ENCODE results near the gene ICA1L. TPM values are rescaled to one million over a fixed set of nuclear protein-coding genes. Genes with fewer than 3 reads are reported as not detected.

ICA1L gene
- total and polyA plus RNA-seq, 2 of the 8 experiments (the other 6 are each of a cell fraction or from before 2014, with no cell fraction given): 1.1 to 3.4 TPM

GRCh38 chr2:202736826-202737225 lies 134.7 kb downstream of the ICA1L start:
- WGBS, 2 experiments (ENCODE audit: extremely low coverage in 1 of 2, insufficient coverage in 1 of 2, insufficient read length in 1 of 2, insufficient replicate concordance in 2 of 2, low coverage in 1 of 2, low lambda C conversion rate in 2 of 2, missing lambda C conversion rate in 1 of 2): 94% methylated on average over 1 of the region's 1 CpG; no CpG with 5 or more reads in 1 of the 2 experiments
- H3K9me3 ChIP-seq (ENCODE audit: insufficient read depth in 2 of 2, low read depth in 1 of 2, low read length in 1 of 2): peaks cover 5 to 8% of the 10 kb centered on the region in 2 experiments; a peak in 3 of 4 replicates

More at GRCh38 chr2:202736826-202737225, 134.7 kb downstream of the ICA1L start:
- Histone ChIP-seq H4K20me1 (replicated peaks in 1 of 2; ENCODE audit: control insufficient read depth in 1 of 2, insufficient read depth in 2 of 2, low read length in 2 of 2) (no peaks in the 10 kb centered on the region), H2BK120ac (replicated peaks; ENCODE audit: low read depth, low read length) (no peak overlapping the region), H3K27ac (ENCODE audit: low read depth, low read length) (no peak overlapping the region), H3K36me3 (ENCODE audit: control insufficient read depth in 2 of 4, insufficient read depth in 4 of 4, low read length in 3 of 4) (peaks cover 0 to 14% (median 4%) of the 10 kb centered on the region in 4 experiments; a peak in 4 of 8 replicates), H4K91ac (replicated peaks; ENCODE audit: insufficient read length, low read length) (no peak overlapping the region), H2BK12ac (ENCODE audit: low read depth, low read length) (no peak overlapping the region), H3K79me2 (ENCODE audit: control insufficient read depth in 1 of 2, insufficient read depth in 2 of 2, low read length in 2 of 2) (no peaks in the 10 kb centered on the region), H3K23me2 (ENCODE audit: low read depth, low read length) (peaks cover 1% of the 10 kb centered on the region; the same call in 1 of the 2 replicates), H3K14ac (ENCODE audit: insufficient read length) (no peak overlapping the region), H3K27me3 (replicated peaks in 1 of 4; ENCODE audit: control insufficient read depth in 3 of 4, extremely low read depth in 1 of 4, insufficient read depth in 3 of 4, low read length in 3 of 4) (no peaks in the 10 kb centered on the region), H3K23ac (ENCODE audit: insufficient read length) (no peak overlapping the region), H3K4me2 (ENCODE audit: insufficient read depth in 1 of 2, low read depth in 2 of 2, low read length in 2 of 2) (no peak overlapping the region), H2BK20ac (ENCODE audit: low read length) (no peak overlapping the region), H2AK5ac (ENCODE audit: low read depth, low read length) (no peak overlapping the region), H2BK15ac (ENCODE audit: low read length) (no peak overlapping the region), H3K9ac (replicated peaks in 1 of 4; ENCODE audit: extremely low read depth in 1 of 4, low read depth in 3 of 4, low read length in 3 of 4) (no peak overlapping the region), H3K4ac (replicated peaks; ENCODE audit: insufficient read length, low read depth, low read length) (no peak overlapping the region), H4K8ac (ENCODE audit: extremely low read depth, insufficient read depth, low read length) (no peak overlapping the region), H3K79me1 (ENCODE audit: low read depth, low read length) (no peaks in the 10 kb centered on the region), H3K18ac (ENCODE audit: extremely low read depth, low read length) (no peak overlapping the region), H3K56ac (replicated peaks; ENCODE audit: insufficient read length, low read depth, low read length) (no peak overlapping the region), H2AFZ (ENCODE audit: low read length) (no peak overlapping the region), H3K4me1 (replicated peaks in 1 of 4; ENCODE audit: control insufficient read depth in 3 of 4, insufficient read depth in 4 of 4, low read length in 3 of 4) (no peaks in the 10 kb centered on the region), H3K4me3 (ENCODE audit: extremely low read depth in 1 of 4, insufficient read depth in 2 of 4, low read depth in 3 of 4, low read length in 4 of 4) (no peak overlapping the region), H4K5ac (ENCODE audit: insufficient read length, low read depth, low read length) (no peak overlapping the region), H2BK5ac (ENCODE audit: low read depth, low read length) (no peak overlapping the region)
- ChIA-PET CTCF (ENCODE audit: partially characterized antibody) (no interaction called here), POLR2A (ENCODE audit: partially characterized antibody) (no interaction called here)
- DNase-seq (ENCODE audit: low read depth in 1 of 2, low spot score in 2 of 2) (no peak), FAIRE-seq (no peak)
- TF ChIP-seq SAP30 (IDR thresholded peaks at IDR 0.05; ENCODE audit: insufficient read depth, insufficient replicate concordance, low read length): no peak
- TF ChIP-seq SIX5 (IDR thresholded peaks at IDR 0.05; ENCODE audit: low read depth, low read length): no peak
- no peak for TF ChIP-seq POLR2A (IDR thresholded peaks at IDR 0.05; ENCODE audit: control extremely low read depth in 1 of 2, low read depth in 2 of 2, low read length in 2 of 2)
- TF ChIP-seq CTBP2 (IDR thresholded peaks at IDR 0.05; ENCODE audit: borderline replicate concordance, insufficient read depth, insufficient read length, low read length): no peak
- TF ChIP-seq SP1 (IDR thresholded peaks at IDR 0.05; ENCODE audit: low read depth, low read length): no peak
- TF ChIP-seq E2F6 (IDR thresholded peaks at IDR 0.05): no peak
- no peak for TF ChIP-seq KDM5A (IDR thresholded peaks at IDR 0.05; ENCODE audit: low read length)
- TF ChIP-seq SP2 (IDR thresholded peaks at IDR 0.05; ENCODE audit: low read length): no peak
- no peak for TF ChIP-seq EP300 (IDR thresholded peaks at IDR 0.05; ENCODE audit: borderline replicate concordance in 1 of 2, low read depth in 2 of 2, low read length in 2 of 2)
- no peak for TF ChIP-seq TAF1 (IDR thresholded peaks at IDR 0.05; ENCODE audit: low read depth, low read length)
